Measurements from ENCODE around the gene ZNF185. TPM values are rescaled to one million over a fixed set of nuclear protein-coding genes. Genes with fewer than 3 reads are reported as not detected.
A peak's percentile ranks its signal among the peaks of the same experiment; 100 is the strongest.

ZNF185 gene
- total RNA-seq, 1 donor from 2014 or later = 0.75 TPM

GRCh38 chrX:152936306-152936705 is 38.4 kb downstream of the ZNF185 start:
- Mint-ChIP-seq H3K9me3 (no peaks in the 10 kb centered on the region), H3K27me3 (peaks cover 2% of the 10 kb centered on the region)
- CTCF ChIA-PET = no interaction called here

GRCh38 chrX:152937236-152937635 is 39.4 kb downstream of the ZNF185 start:
- CTCF ChIA-PET = no interaction called here
- Mint-ChIP-seq H3K4me1 (peaks cover 8% of the 10 kb centered on the region), H3K27ac (no peak overlapping the region), H3K27me3 (peaks cover 2% of the 10 kb centered on the region), H3K4me3 (no peak overlapping the region), H3K36me3 (ENCODE audit: low read depth) (peaks cover 3% of the 10 kb centered on the region), H3K9me3 (no peaks in the 10 kb centered on the region)
- DNase-seq (no peak), ATAC-seq (ENCODE audit: low read depth) (no peak)
- POLR2A ChIA-PET = no interaction called here
- TF ChIP-seq CTCF (IDR thresholded peaks at IDR 0.05) = no peak
- intact Hi-C loops (cut with micrococcal nuclease) = no loop called here

More at GRCh38 chrX:152936306-152936705, 38.4 kb downstream of the ZNF185 start:
- no peak overlapping the region for H3K4me3 Mint-ChIP-seq
- TF ChIP-seq CTCF (IDR thresholded peaks at IDR 0.05) = no peak
- H3K27ac Mint-ChIP-seq = no peak overlapping the region
- DNase-seq = no peak
- no peak for ATAC-seq (ENCODE audit: low read depth)
- POLR2A ChIA-PET = no interaction called here
- intact Hi-C loops (cut with micrococcal nuclease) = no loop called here
- peaks cover under 1% of the 10 kb centered on the region for H3K36me3 Mint-ChIP-seq (ENCODE audit: low read depth)
- peaks cover 3% of the 10 kb centered on the region for H3K4me1 Mint-ChIP-seq

GRCh38 chrX:152941328-152942076 is 43.6 kb downstream of the ZNF185 start:
- peak overlapping the region; percentile 83 for H3K27ac Mint-ChIP-seq
- peaks cover 9% of the 10 kb centered on the region for H3K4me1 Mint-ChIP-seq
- DNase-seq (peak; percentile 84), ATAC-seq (ENCODE audit: low read depth) (peak; percentile 96)
- H3K9me3 Mint-ChIP-seq = no peaks in the 10 kb centered on the region
- no peak for TF ChIP-seq CTCF (IDR thresholded peaks at IDR 0.05)
- peaks cover 3% of the 10 kb centered on the region for H3K36me3 Mint-ChIP-seq (ENCODE audit: low read depth)
- intact Hi-C loops (cut with micrococcal nuclease) = loop anchor here (1.0 to 10.0 kb wide), 11 partner anchors 17 to 1006 kb away; partner anchors contain the start of genes CCNQ, DUSP9, HAUS7 and PLXNB3
- ChIA-PET CTCF (interaction anchor here (0.7 to 2.3 kb wide), 15 partner anchors 10 to 1601 kb away, joined by 3 to 21 read pairs (median 5); partner anchors contain the start of gene NSDHL), POLR2A (interaction anchor here (1.0 to 1.9 kb wide), 5 partner anchors 9 to 1899 kb away, joined by 3 to 6 read pairs (median 3); partner anchors contain the start of gene ZNF275)
- no peaks in the 10 kb centered on the region for H3K27me3 Mint-ChIP-seq
- H3K4me3 Mint-ChIP-seq = peak overlapping the region; percentile 87

GRCh38 chrX:152942077-152942442 is 44.2 kb downstream of the ZNF185 start:
- Mint-ChIP-seq H3K4me1 (peaks cover 9% of the 10 kb centered on the region), H3K9me3 (no peaks in the 10 kb centered on the region), H3K27ac (no peak overlapping the region), H3K27me3 (no peaks in the 10 kb centered on the region), H3K36me3 (ENCODE audit: low read depth) (peaks cover 3% of the 10 kb centered on the region), H3K4me3 (peak overlapping the region; percentile 87)
- intact Hi-C loops (cut with micrococcal nuclease) = loop anchor here (5.0 to 10.0 kb wide), 6 partner anchors 90 to 1005 kb away; partner anchors contain the start of genes CCNQ, DUSP9, PLXNB3 and ZNF275
- POLR2A ChIA-PET = interaction anchor here (1.0 to 1.9 kb wide), 5 partner anchors 9 to 1899 kb away, joined by 3 to 6 read pairs (median 3); partner anchors contain the start of gene ZNF275
- DNase-seq (no peak), ATAC-seq (ENCODE audit: low read depth) (no peak)
- no peak for TF ChIP-seq CTCF (IDR thresholded peaks at IDR 0.05)
- CTCF ChIA-PET = interaction anchor here (0.7 to 2.3 kb wide), 14 partner anchors 10 to 1601 kb away, joined by 3 to 21 read pairs (median 5); partner anchors contain the start of gene NSDHL

GRCh38 chrX:152943826-152944225 is 46.0 kb downstream of the ZNF185 start:
- Mint-ChIP-seq H3K4me3 (no peak overlapping the region), H3K36me3 (ENCODE audit: low read depth) (peaks cover 13% of the 10 kb centered on the region), H3K27ac (no peak overlapping the region), H3K27me3 (no peaks in the 10 kb centered on the region), H3K4me1 (peaks cover 9% of the 10 kb centered on the region), H3K9me3 (no peaks in the 10 kb centered on the region)
- ChIA-PET CTCF (no interaction called here), POLR2A (no interaction called here)
- DNase-seq (no peak), ATAC-seq (ENCODE audit: low read depth) (no peak)
- TF ChIP-seq CTCF (IDR thresholded peaks at IDR 0.05) = no peak
- intact Hi-C loops (cut with micrococcal nuclease) = loop anchor here (5.0 to 10.0 kb wide), 6 partner anchors 88 to 1003 kb away; partner anchors contain the start of genes CCNQ, DUSP9, PLXNB3 and ZNF275
